Adrenal gland (tissue), 12 donors: ENCODE results near the gene PIK3IP1. TPM values are rescaled to one million over a fixed set of nuclear protein-coding genes. Genes with fewer than 3 reads are reported as not detected.

Experiments used
- DNase-seq, 7 donors: peaks; one replicate each; pipeline ENCODE4 v3.0.0-alpha.2; 2019 to 2020
- H3K27ac ChIP-seq, 5 donors: fragments of 200-600 bp; sonication (generic) in 4 of 5; 1 replicate in 3 of 5; 2 replicates in 2 of 5; pipeline versions ENCODE4 v1.5.1 to v1.8.0; 2016 to 2020; ENCODE audit warnings: mild to moderate bottlenecking in 1 of 5
- H3K27me3 ChIP-seq: fragments of 200-600 bp; 2 replicates; pipeline ENCODE4 v1.8.0; 2021
- H3K36me3 ChIP-seq, 2 donors: fragments of 200-600 bp; replicated peaks in 1 of 2; 1 replicate in 1 of 2; 2 replicates in 1 of 2; pipeline versions ENCODE4 v1.5.1 to v1.8.0; 2018 to 2022
- H3K4me1 ChIP-seq, 2 donors: fragments of 200-600 bp; replicated peaks in 1 of 2; 1 replicate in 1 of 2; 2 replicates in 1 of 2; pipeline versions ENCODE4 v1.5.1 to v1.8.0; 2018 to 2021
- H3K4me3 ChIP-seq, 4 donors: fragments of 200-600 bp; sonication (generic) in 3 of 4; one replicate each; pipeline ENCODE4 v1.5.1; 2016 to 2018
- H3K9me3 ChIP-seq, 3 donors: fragments of 200-600 bp; sonication (generic) in 1 of 3; replicated peaks in 1 of 3; 1 replicate in 2 of 3; 2 replicates in 1 of 3; pipeline versions ENCODE4 v1.5.1 to v1.8.0; 2016 to 2021
- CTCF ChIP-seq, 6 experiments: fragments of 450-650 bp in 4 of 6; fragments of 200-600 bp in 2 of 6; sonication (generic) in 1 of 6; IDR thresholded peaks; 1 replicate in 5 of 6; 2 replicates in 1 of 6; pipeline versions ENCODE4 v1.5.1 to v1.8.0; 2016 to 2021; ENCODE audit warnings: antibody characterized with exemption in 6 of 6, mild to moderate bottlenecking in 2 of 6, moderate library complexity in 1 of 6
- POLR2A ChIP-seq, 2 donors: fragments of 450-650 bp; IDR thresholded peaks; one replicate each; pipeline ENCODE4 v1.6.1; 2017; ENCODE audit warnings: antibody characterized with exemption in 2 of 2, mild to moderate bottlenecking in 2 of 2, moderate library complexity in 1 of 2
- WGBS, 4 donors: extraction: QIAGEN DNeasy Blood & Tissue Kit in 2 of 4; methylation state at CpG; one replicate each; pipeline versions ENCODE4 v1.1.5 to v1.1.7; 2013 to 2017; 5-methylcytosine and 5-hydroxymethylcytosine counted together
- intact Hi-C, 2 donors: fragments of 100-400 bp; cut with DNase I; formaldehyde crosslinking; loops; one replicate each; pipeline versions ENCODE4 v1.14.1 to v1.15.0; 2022 to 2023
- polyA plus RNA-seq, 3 donors: library from polyadenylated mRNA; stranded (reverse); fragments of 200-250 nt in 2 of 3; fragments of 350-450 nt in 1 of 3; fragmentation: Illumina TruSeq in 1 of 3; extraction: RNeasy Lipid Tissue Mini Kit (QIAGEN cat#74804) in 1 of 3; gene quantifications; one replicate each; pipeline ENCODE4 v1.2.3, GENCODE V29; 2013 to 2014
- total RNA-seq, 9 donors: library from RNA; depleted of rRNA in 4 of 9; stranded (reverse); fragments of >200 nt in 4 of 9; fragments of 120-200 nt in 1 of 9; fragmentation: NEBNext Ultra II Directional in 1 of 9; extraction: Animal tissue kit (Norgen Biotek cat#: 25700) in 1 of 9; gene quantifications; one replicate each; pipeline versions ENCODE4 v1.1.0 to v1.2.4, GENCODE V29; 2013 to 2023
- donor health status: healthy with polysubstance abuse.
- donor health status: Bipolar disorder and iron deficiency.
- donor health status: DM: yes; HTN: yes; CAD: no.
- donor health status: DM: no; HTN: no; CAD: no.
- donor health status: DM: no; HTN: no; CAD: no.
- donor health status: DM: yes; HTN: yes; CAD: no.

The PIK3IP1 gene
- total and polyA plus RNA-seq, 12 donors, result 12.1 to 161 (median 69.7) TPM

GRCh38 chr22:31277741-31278140 is 14.5 kb downstream of the PIK3IP1 start:
- H3K4me3 ChIP-seq, result no peak overlapping the region
- 79 to 100% (median 89%) methylated on average over 5 of the region's 5 CpGs for WGBS, 4 donors
- no peak for DNase-seq
- intact Hi-C loops, result loop anchor here (10.0 kb wide), 2 partner anchors 57 to 63 kb away; partner anchors contain the start of gene LIMK2 (in 1 of the 2)
- no peak for TF ChIP-seq POLR2A (IDR thresholded peaks at IDR 0.05)
- no peak for TF ChIP-seq CTCF (IDR thresholded peaks at IDR 0.05)
- H3K9me3 ChIP-seq, result no peaks in the 10 kb centered on the region
- no peak overlapping the region for H3K27ac ChIP-seq
- peaks cover 0 to 11% of the 10 kb centered on the region in 2 donors for H3K4me1 ChIP-seq
- H3K36me3 ChIP-seq, result peaks cover 0 to 87% of the 10 kb centered on the region in 2 donors
- no peaks in the 10 kb centered on the region for H3K27me3 ChIP-seq

GRCh38 chr22:31276426-31277167 is 15.7 kb downstream of the PIK3IP1 start:
- Histone ChIP-seq H3K4me3 (no peak overlapping the region), H3K27me3 (no peaks in the 10 kb centered on the region), H3K27ac (no peak overlapping the region), H3K9me3 (no peaks in the 10 kb centered on the region), H3K36me3 (peaks cover 0 to 75% of the 10 kb centered on the region in 2 donors), H3K4me1 (peaks cover 0 to 2% of the 10 kb centered on the region in 2 donors)
- WGBS, 4 donors, result 91 to 95% (median 93%) methylated on average over 21 to 69 of the region's 69 CpGs
- DNase-seq, result no peak
- intact Hi-C loops, result loop anchor here (10.0 kb wide), 2 partner anchors 58 to 62 kb away; partner anchors contain the start of gene LIMK2 (in 1 of the 2)
- TF ChIP-seq POLR2A (IDR thresholded peaks at IDR 0.05), result no peak
- TF ChIP-seq CTCF (IDR thresholded peaks at IDR 0.05), result no peak

GRCh38 chr22:31275576-31275975 is 16.7 kb downstream of the PIK3IP1 start:
- no peaks in the 10 kb centered on the region for H3K27me3 ChIP-seq
- H3K27ac ChIP-seq, result no peak overlapping the region
- H3K4me3 ChIP-seq, result no peak overlapping the region
- H3K4me1 ChIP-seq, result no peaks in the 10 kb centered on the region
- DNase-seq, result no peak
- intact Hi-C loops, result loop anchor here (10.0 kb wide), 2 partner anchors 59 to 61 kb away; partner anchors contain the start of gene LIMK2 (in 1 of the 2)
- H3K9me3 ChIP-seq, result no peaks in the 10 kb centered on the region
- TF ChIP-seq CTCF (IDR thresholded peaks at IDR 0.05) (no peak), POLR2A (IDR thresholded peaks at IDR 0.05) (no peak)
- H3K36me3 ChIP-seq, result peaks cover 0 to 65% of the 10 kb centered on the region in 2 donors
- 74 to 92% (median 76%) methylated on average over 5 of the region's 5 CpGs for WGBS, 4 donors

GRCh38 chr22:31275018-31275417 is 17.3 kb downstream of the PIK3IP1 start:
- Histone ChIP-seq H3K36me3 (peaks cover 0 to 64% of the 10 kb centered on the region in 2 donors), H3K27me3 (no peaks in the 10 kb centered on the region), H3K9me3 (no peaks in the 10 kb centered on the region), H3K4me3 (no peak overlapping the region), H3K27ac (no peak overlapping the region), H3K4me1 (no peaks in the 10 kb centered on the region)
- WGBS, 4 donors, result 80 to 92% (median 88%) methylated on average over 5 to 6 of the region's 6 CpGs
- intact Hi-C loops, result loop anchor here (10.0 kb wide), 2 partner anchors 60 kb away; partner anchors contain the start of gene LIMK2 (in 1 of the 2)
- no peak for TF ChIP-seq CTCF (IDR thresholded peaks at IDR 0.05)
- no peak for TF ChIP-seq POLR2A (IDR thresholded peaks at IDR 0.05)
- no peak for DNase-seq
